ENCODE measurements around the gene LCTL.

DNA sequence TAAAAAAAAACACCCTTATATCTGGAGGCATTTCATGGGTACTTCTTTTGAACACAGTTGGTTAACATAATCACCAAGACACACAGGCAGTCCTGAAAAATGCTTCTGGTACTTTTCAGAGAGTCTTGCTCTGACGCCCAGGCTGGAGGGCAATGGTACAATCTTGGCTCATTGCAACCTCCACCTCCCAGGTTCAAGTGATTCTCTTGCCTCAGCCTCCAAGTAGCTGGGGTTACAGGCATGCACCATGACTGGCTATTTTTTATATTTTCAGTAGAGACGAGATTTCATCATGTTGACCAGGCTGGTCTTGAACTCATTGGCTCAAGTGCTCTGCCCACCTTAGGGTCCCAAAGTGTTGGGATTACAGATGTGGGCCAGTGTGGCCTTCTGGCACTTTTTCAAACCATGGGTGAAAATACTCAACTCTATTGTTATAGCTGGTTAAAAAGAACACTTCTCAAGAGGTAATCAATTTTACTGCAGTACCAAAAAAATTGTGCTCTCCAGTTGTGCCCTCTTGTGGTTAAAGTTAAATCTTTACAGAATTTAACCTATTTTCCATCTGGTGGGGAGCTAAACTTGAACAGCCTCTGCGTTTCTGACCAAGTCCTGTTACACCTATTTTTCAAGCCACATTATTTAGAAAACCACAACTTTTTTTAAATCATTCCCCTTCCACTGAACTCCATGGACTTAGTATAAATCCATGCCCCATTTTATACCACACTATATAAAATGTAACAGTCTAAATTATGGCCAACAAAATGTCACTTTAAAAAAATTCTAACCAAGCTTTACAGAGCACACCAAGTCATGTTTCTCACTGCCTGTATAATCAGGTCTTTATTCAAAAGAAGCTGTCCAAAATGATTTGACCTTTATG is 67.1 kb downstream of the LCTL start:
- TF ChIP-seq, protein P1, sequence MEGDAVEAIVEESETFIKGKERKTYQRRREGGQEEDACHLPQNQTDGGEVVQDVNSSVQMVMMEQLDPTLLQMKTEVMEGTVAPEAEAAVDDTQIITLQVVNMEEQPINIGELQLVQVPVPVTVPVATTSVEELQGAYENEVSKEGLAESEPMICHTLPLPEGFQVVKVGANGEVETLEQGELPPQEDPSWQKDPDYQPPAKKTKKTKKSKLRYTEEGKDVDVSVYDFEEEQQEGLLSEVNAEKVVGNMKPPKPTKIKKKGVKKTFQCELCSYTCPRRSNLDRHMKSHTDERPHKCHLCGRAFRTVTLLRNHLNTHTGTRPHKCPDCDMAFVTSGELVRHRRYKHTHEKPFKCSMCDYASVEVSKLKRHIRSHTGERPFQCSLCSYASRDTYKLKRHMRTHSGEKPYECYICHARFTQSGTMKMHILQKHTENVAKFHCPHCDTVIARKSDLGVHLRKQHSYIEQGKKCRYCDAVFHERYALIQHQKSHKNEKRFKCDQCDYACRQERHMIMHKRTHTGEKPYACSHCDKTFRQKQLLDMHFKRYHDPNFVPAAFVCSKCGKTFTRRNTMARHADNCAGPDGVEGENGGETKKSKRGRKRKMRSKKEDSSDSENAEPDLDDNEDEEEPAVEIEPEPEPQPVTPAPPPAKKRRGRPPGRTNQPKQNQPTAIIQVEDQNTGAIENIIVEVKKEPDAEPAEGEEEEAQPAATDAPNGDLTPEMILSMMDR (IDR thresholded peaks at IDR 0.05 in 4 of 5, conservative IDR thresholded peaks at IDR 0.05 in 1 of 5) = peak in 2 of 5 experiments; percentile 15 to 26
- TF ChIP-seq POLR2A (IDR thresholded peaks at IDR 0.05) = no peak

Data from gastrocnemius medialis (tissue), 4 donors.